ENCODE data around the gene CAMK2N2.

Gene CAMK2N2

DNA sequence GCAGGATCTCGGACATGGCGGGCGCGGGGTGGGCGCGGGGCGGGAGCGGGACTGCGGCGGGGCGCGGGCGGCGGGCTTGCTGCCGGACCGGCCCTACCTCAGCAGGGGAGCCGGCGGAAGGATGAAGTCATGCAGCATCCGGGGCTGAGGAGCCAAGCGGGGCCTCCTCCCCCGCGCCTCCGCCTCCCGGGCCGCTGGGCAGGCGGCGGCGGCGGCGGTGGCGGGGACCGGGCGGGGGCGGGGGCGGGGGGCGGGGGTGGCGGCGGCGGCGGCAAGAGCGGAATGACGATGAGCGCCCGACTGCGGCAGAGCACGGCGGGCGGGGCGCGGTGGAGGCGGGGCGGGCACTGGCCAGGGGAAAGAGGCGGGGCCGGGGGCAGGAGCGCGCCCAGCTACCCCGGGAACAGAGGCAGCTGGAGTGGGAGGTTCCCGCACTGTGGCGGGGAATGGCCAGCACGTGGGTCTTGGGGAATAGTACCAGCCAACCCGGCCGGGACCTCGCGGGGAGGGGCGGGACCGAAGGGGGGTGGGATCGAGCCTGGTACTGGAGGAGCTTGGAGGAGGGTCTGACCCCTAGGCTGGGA is at the start of gene CAMK2N2:
TSS of gene CAMK2N2 (minus strand) at position 284 of the 584 bp plus-strand sequence. CDS start at position 16, 268 bp downstream.
- Histone ChIP-seq H3K27ac (ENCODE audit: low read depth, low read length) (no peak within 1 kb of the TSS), H3K4me3 (ENCODE audit: low read length) (peak within 1 kb of the TSS; percentile 72), H3K9me2 (replicated peaks; ENCODE audit: control insufficient read depth, low read length) (no peaks in the 10 kb centered on the region), H3K9me3 (ENCODE audit: control insufficient read depth, insufficient read depth, low read length) (no peaks in the 10 kb centered on the region), H3K79me2 (ENCODE audit: control insufficient read depth, low read length) (no peaks in the 10 kb centered on the region), H3K4me1 (ENCODE audit: control insufficient read depth, low read length) (peaks cover 14% of the 10 kb centered on the region; the same call in 1 of the 2 replicates), H3K4me2 (ENCODE audit: low read length) (peak within 1 kb of the TSS; percentile 69), H4K20me1 (ENCODE audit: control insufficient read depth, insufficient read depth, low read depth, low read length) (no peaks in the 10 kb centered on the region), H3F3A (ENCODE audit: control insufficient read depth, insufficient read depth) (no peaks in the 10 kb centered on the region; the same call in 1 of the 2 replicates), H3K27me3 (ENCODE audit: control insufficient read depth, low read length) (peaks cover 28% of the 10 kb centered on the region), H3K36me3 (ENCODE audit: control insufficient read depth, low read length) (no peaks in the 10 kb centered on the region)
- TF ChIP-seq, protein P1, sequence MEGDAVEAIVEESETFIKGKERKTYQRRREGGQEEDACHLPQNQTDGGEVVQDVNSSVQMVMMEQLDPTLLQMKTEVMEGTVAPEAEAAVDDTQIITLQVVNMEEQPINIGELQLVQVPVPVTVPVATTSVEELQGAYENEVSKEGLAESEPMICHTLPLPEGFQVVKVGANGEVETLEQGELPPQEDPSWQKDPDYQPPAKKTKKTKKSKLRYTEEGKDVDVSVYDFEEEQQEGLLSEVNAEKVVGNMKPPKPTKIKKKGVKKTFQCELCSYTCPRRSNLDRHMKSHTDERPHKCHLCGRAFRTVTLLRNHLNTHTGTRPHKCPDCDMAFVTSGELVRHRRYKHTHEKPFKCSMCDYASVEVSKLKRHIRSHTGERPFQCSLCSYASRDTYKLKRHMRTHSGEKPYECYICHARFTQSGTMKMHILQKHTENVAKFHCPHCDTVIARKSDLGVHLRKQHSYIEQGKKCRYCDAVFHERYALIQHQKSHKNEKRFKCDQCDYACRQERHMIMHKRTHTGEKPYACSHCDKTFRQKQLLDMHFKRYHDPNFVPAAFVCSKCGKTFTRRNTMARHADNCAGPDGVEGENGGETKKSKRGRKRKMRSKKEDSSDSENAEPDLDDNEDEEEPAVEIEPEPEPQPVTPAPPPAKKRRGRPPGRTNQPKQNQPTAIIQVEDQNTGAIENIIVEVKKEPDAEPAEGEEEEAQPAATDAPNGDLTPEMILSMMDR (IDR thresholded peaks at IDR 0.05; ENCODE audit: low read depth, low read length, poor library complexity, severe bottlenecking) = no peak
- TF ChIP-seq EZH2phosphoT487 (IDR thresholded peaks at IDR 0.05; ENCODE audit: borderline replicate concordance, low read length) = no peak

DNA sequence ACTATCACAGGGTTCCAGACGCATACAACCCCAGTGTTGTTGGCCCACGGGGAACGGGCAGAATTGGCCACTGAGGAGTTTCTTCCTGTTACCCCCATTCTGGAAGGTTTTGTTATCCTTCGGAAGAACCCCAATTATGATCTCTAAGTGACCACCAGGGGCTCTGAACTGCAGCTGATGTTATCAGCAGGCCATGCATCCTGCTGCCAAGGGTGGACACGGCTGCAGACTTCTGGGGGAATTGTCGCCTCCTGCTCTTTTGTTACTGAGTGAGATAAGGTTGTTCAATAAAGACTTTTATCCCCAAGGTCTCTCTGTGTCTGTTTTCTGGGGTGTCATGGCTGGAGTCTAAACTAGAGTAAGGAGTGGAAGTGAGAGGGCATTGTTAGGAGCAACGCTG is 47.4 kb upstream of the CAMK2N2 start:
- Histone ChIP-seq H3K36me3 (ENCODE audit: control insufficient read depth, low read length) (peaks cover 56% of the 10 kb centered on the region), H3F3A (ENCODE audit: control insufficient read depth, insufficient read depth) (peaks cover 5% of the 10 kb centered on the region)

DNA sequence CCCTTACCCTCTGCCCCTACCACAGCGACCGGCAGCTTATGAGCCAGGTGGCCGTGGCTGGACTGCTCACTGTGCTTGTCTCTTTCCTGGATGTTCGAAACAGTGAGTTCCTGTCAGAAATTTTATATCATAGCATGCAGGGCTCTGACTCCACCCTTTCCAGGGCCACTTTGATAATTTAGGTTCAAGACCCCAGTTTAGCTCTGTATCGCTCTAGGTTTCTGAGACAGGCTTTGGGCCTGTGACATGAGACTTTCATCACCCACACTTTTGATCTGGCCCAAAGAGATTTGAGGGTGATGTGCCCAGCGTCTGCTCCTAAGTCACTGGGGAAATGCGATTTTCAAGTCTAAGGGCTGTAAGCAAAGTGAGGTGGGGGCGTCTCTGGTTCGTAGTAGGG is 46.6 kb upstream of the CAMK2N2 start:
- Histone ChIP-seq H3K27me3 (ENCODE audit: control insufficient read depth, low read length) (no peaks in the 10 kb centered on the region), H3K9me2 (replicated peaks; ENCODE audit: control insufficient read depth, low read length) (no peaks in the 10 kb centered on the region), H3F3A (ENCODE audit: control insufficient read depth, insufficient read depth) (peaks cover 5% of the 10 kb centered on the region), H3K79me2 (ENCODE audit: control insufficient read depth, low read length) (no peaks in the 10 kb centered on the region), H3K4me3 (ENCODE audit: low read length) (no peak overlapping the region), H3K27ac (ENCODE audit: low read depth, low read length) (no peak overlapping the region), H3K36me3 (ENCODE audit: control insufficient read depth, low read length) (peaks cover 64% of the 10 kb centered on the region), H3K9me3 (ENCODE audit: control insufficient read depth, insufficient read depth, low read length) (no peaks in the 10 kb centered on the region), H3K4me2 (ENCODE audit: low read length) (no peak overlapping the region), H3K4me1 (ENCODE audit: control insufficient read depth, low read length) (no peaks in the 10 kb centered on the region), H4K20me1 (ENCODE audit: control insufficient read depth, insufficient read depth, low read depth, low read length) (no peaks in the 10 kb centered on the region)
- TF ChIP-seq, protein P1 (IDR thresholded peaks at IDR 0.05; ENCODE audit: low read depth, low read length, poor library complexity, severe bottlenecking) = no peak
- no peak for TF ChIP-seq EZH2phosphoT487 (IDR thresholded peaks at IDR 0.05; ENCODE audit: borderline replicate concordance, low read length)

More for the DNA sequence above, 47.4 kb upstream of the CAMK2N2 start:
- H3K79me2 ChIP-seq (ENCODE audit: control insufficient read depth, low read length) = no peaks in the 10 kb centered on the region
- H3K9me2 ChIP-seq (replicated peaks; ENCODE audit: control insufficient read depth, low read length) = no peaks in the 10 kb centered on the region
- H3K27ac ChIP-seq (ENCODE audit: low read depth, low read length) = no peak overlapping the region
- no peaks in the 10 kb centered on the region for H3K27me3 ChIP-seq (ENCODE audit: control insufficient read depth, low read length)
- H3K9me3 ChIP-seq (ENCODE audit: control insufficient read depth, insufficient read depth, low read length) = no peaks in the 10 kb centered on the region
- H3K4me2 ChIP-seq (ENCODE audit: low read length) = no peak overlapping the region
- TF ChIP-seq, protein P1 (IDR thresholded peaks at IDR 0.05; ENCODE audit: low read depth, low read length, poor library complexity, severe bottlenecking) = no peak
- no peak for TF ChIP-seq EZH2phosphoT487 (IDR thresholded peaks at IDR 0.05; ENCODE audit: borderline replicate concordance, low read length)
- H4K20me1 ChIP-seq (ENCODE audit: control insufficient read depth, insufficient read depth, low read depth, low read length) = no peaks in the 10 kb centered on the region
- H3K4me3 ChIP-seq (ENCODE audit: low read length) = no peak overlapping the region
- peaks cover 2% of the 10 kb centered on the region for H3K4me1 ChIP-seq (ENCODE audit: control insufficient read depth, low read length)

Data from DOHH2 (cell line).